MG63 (cell line): Measurements from ENCODE around the gene GUCY2D. TPM values are rescaled to one million over a fixed set of nuclear protein-coding genes. Genes with fewer than 3 reads are reported as not detected.

Source experiments
- DNase-seq: peaks from one replicate; pipeline ENCODE4 v3.0.0-alpha.2; 2020
- H3K27me3 ChIP-seq: fragments of 250-450 bp; sonication (Bioruptor Pico); 2 replicates; pipeline ENCODE4 v1.5.1; 2020; ENCODE audit warnings: mild to moderate bottlenecking, moderate library complexity
- H3K36me3 ChIP-seq: fragments of 250-450 bp; sonication (Bioruptor Pico); 2 replicates; pipeline ENCODE4 v1.5.1; 2020; ENCODE audit warnings: mild to moderate bottlenecking, moderate library complexity
- H3K4me3 ChIP-seq: fragments of 250-450 bp; sonication (Bioruptor Pico); 2 replicates; pipeline ENCODE4 v1.5.1; 2020; ENCODE audit warnings: mild to moderate bottlenecking, moderate library complexity
- H3K9me3 ChIP-seq: fragments of 250-450 bp; sonication (Bioruptor Pico); 2 replicates; pipeline ENCODE4 v1.5.1; 2020; ENCODE audit warnings: mild to moderate bottlenecking, moderate library complexity
- total RNA-seq: library from RNA; depleted of rRNA; stranded (reverse); fragments of >200 nt; shearing (Covaris generic); gene quantifications from 2 replicates; pipeline ENCODE4 v1.2.3, GENCODE V29; 2014; ENCODE audit warnings: low replicate concordance; rRNA removed

The GUCY2D gene
- total RNA-seq, 1 experiment from 2014 or later = 0.23 TPM

GRCh38 chr17:8062807-8063483, 60.5 kb downstream of the GUCY2D start:
- peaks cover 58% of the 10 kb centered on the region for H3K27me3 ChIP-seq

GRCh38 chr17:8063761-8064534, 61.5 kb downstream of the GUCY2D start:
- no peak for DNase-seq
- Histone ChIP-seq H3K4me3 (no peak overlapping the region), H3K36me3 (no peaks in the 10 kb centered on the region), H3K9me3 (no peaks in the 10 kb centered on the region), H3K27me3 (peaks cover 49% of the 10 kb centered on the region)

More at GRCh38 chr17:8062807-8063483, 60.5 kb downstream of the GUCY2D start:
- Histone ChIP-seq H3K4me3 (peak overlapping the region; percentile 3; the same call in 1 of the 2 replicates), H3K36me3 (no peaks in the 10 kb centered on the region), H3K9me3 (no peaks in the 10 kb centered on the region)
- no peak for DNase-seq

GRCh38 chr17:8064561-8065019, 62.2 kb downstream of the GUCY2D start:
- Histone ChIP-seq H3K4me3 (no peak overlapping the region), H3K27me3 (peaks cover 43% of the 10 kb centered on the region), H3K36me3 (no peaks in the 10 kb centered on the region), H3K9me3 (no peaks in the 10 kb centered on the region)
- no peak for DNase-seq

DNA sequence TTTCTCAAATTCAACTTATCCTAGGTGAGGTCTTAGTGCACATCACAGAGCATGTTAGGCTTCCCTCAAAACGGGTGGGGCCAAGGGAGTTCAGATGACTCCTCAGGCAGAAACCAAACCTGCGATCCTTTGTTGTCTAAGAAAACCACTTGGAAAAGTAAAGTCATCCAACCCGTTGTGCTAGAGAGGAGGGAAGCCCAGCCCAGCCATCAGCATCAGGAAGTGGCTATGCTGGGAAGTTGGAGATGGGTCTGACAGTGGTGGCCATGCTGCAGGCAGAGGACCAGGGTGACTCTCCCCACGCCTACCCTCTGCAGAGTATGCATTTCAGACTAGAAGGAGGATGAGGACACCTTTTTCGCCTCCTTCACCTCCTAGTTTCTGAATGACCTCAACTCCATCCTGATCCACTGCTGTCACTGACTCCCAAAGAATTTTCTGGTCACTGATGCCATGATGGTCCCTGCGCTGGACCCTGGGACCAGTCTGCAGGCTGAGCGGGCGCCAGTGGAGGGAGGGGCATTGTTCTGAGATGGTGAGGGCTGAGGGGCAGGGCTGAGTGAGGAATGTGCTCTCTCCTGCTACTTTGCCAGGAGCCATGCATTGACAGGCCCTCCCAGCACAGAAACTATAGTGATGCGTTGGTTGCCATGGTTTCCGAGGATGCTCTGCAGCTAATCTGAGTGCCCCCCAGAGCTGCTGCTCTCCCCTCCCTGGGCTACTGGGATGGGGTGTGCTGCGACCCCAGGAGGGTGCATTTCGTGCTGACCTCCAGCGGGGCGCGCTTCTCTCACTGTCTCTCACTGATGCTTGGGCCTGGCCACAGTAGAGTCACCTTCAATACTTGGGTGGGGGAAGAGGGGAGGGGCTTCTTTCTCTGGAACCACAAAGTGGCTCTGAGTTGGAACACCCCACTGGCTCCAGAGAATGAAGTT, 64.7 kb downstream of the GUCY2D start:
- no peaks in the 10 kb centered on the region for H3K36me3 ChIP-seq
- H3K9me3 ChIP-seq = no peaks in the 10 kb centered on the region
- H3K4me3 ChIP-seq = no peak overlapping the region
- peaks cover 21% of the 10 kb centered on the region for H3K27me3 ChIP-seq
- no peak for DNase-seq

DNA sequence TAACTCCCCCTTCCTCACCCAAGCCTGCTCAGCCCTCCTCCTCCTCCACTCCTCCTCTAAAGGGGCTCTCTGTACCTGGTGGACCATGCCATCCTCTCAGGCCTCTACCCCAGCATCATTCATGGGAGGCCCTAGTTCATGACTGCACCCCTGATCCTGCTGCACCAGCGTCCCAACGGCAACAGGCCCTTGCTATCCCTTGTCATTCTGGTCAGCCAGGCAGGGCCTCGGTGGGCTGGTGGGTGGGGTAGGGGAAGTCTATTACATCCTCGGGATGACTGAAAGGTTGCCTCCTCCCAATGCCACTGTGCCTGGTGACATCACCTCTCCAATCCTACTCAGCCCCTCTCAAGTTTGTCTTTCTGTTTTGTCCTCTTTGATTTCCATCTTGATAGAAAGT, 65.4 kb downstream of the GUCY2D start:
- DNase-seq = no peak
- H3K36me3 ChIP-seq = no peaks in the 10 kb centered on the region
- H3K27me3 ChIP-seq = peaks cover 20% of the 10 kb centered on the region
- no peaks in the 10 kb centered on the region for H3K9me3 ChIP-seq
- no peak overlapping the region for H3K4me3 ChIP-seq

- Histone ChIP-seq H3K36me3 (no peaks in the 10 kb centered on the region), H3K27me3 (peaks cover 21% of the 10 kb centered on the region)
Measured at GRCh38 chr17:8068736-8069586, 66.5 kb downstream of the GUCY2D start.

DNA sequence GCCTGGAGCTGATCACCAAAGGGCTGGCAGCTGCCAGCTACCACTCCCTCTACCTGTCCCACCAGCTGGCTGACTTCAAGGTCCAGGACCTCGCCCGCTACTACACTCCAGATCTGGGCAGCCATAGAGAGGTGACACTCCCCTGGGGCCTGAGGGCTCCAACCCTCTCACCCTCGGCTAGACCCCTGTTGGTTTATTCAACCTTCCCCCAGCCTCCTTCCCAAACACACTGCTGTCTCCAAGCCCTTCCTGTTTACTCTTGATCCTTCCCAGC, 67.1 kb downstream of the GUCY2D start:
- H3K27me3 ChIP-seq = peaks cover 26% of the 10 kb centered on the region
- no peak overlapping the region for H3K4me3 ChIP-seq
- H3K36me3 ChIP-seq = no peaks in the 10 kb centered on the region
- no peaks in the 10 kb centered on the region for H3K9me3 ChIP-seq
- DNase-seq = no peak

More at GRCh38 chr17:8068736-8069586, 66.5 kb downstream of the GUCY2D start:
- no peak overlapping the region for H3K4me3 ChIP-seq
- DNase-seq = no peak
- H3K9me3 ChIP-seq = no peaks in the 10 kb centered on the region

Other genes starting within 250 kb of the GUCY2D start
- 0.07 and 0.20 TPM in 2 replicates for gene KDM6B, start 168.4 kb upstream of the GUCY2D start, total RNA-seq
- gene TMEM88, start 147.5 kb upstream of the GUCY2D start, total RNA-seq = not detected in 2 replicates
- gene NAA38, start 145.1 kb upstream of the GUCY2D start, total RNA-seq = 74.9 and 264 TPM in 2 replicates
- 18.2 and 38.2 TPM in 2 replicates for gene CYB5D1, start 144.6 kb upstream of the GUCY2D start, total RNA-seq
- 49.6 and 51.1 TPM in 2 replicates for gene CHD3, start 113.8 kb upstream of the GUCY2D start, total RNA-seq
- 0.15 and 1.6 TPM in 2 replicates for gene RNF227, start 86.3 kb upstream of the GUCY2D start, total RNA-seq
- gene KCNAB3, start 72.8 kb upstream of the GUCY2D start, total RNA-seq = not detected in 2 replicates
- gene TRAPPC1, start 70.7 kb upstream of the GUCY2D start, total RNA-seq = 3.8 and 4.5 TPM in 2 replicates
- 29.5 and 39.9 TPM in 2 replicates for gene CNTROB, start 70.4 kb upstream of the GUCY2D start, total RNA-seq
- not detected in 2 replicates for gene ALOX15B, start 36.4 kb downstream of the GUCY2D start, total RNA-seq
- gene ALOX12B, start 85.1 kb downstream of the GUCY2D start, total RNA-seq = not detected in 2 replicates
- gene ALOXE3, start 115.9 kb downstream of the GUCY2D start, total RNA-seq = not detected in 2 replicates
- not detected in 2 replicates for gene HES7, start 121.5 kb downstream of the GUCY2D start, total RNA-seq
- gene PER1, start 149.8 kb downstream of the GUCY2D start, total RNA-seq = 1.3 and 7.9 TPM in 2 replicates
- gene VAMP2, start 160.3 kb downstream of the GUCY2D start, total RNA-seq = 0.59 and 3.2 TPM in 2 replicates
- gene TMEM107, start 173.8 kb downstream of the GUCY2D start, total RNA-seq = 17.6 and 25.6 TPM in 2 replicates
- 8.6 and 17.3 TPM in 2 replicates for gene BORCS6, start 187.6 kb downstream of the GUCY2D start, total RNA-seq
- gene AURKB, start 208.0 kb downstream of the GUCY2D start, total RNA-seq = 89.2 and 119 TPM in 2 replicates
- gene CTC1, start 245.4 kb downstream of the GUCY2D start, total RNA-seq = 4.2 and 25.8 TPM in 2 replicates
- 72.8 and 82.7 TPM in 2 replicates for gene PFAS, start 246.7 kb downstream of the GUCY2D start, total RNA-seq